Natural killer cell (primary cell): ENCODE data around the gene MYNN. TPM values are rescaled to one million over a fixed set of nuclear protein-coding genes. Genes with fewer than 3 reads are reported as not detected.
"Not testable (repeated sequence)": the region's sequence is repeated elsewhere in the genome, so short reads cannot be mapped to it uniquely, and the experiment has no call there.

Experiments used
- ATAC-seq, 3 donors: fragments of 150-1000 bp in 2 of 3; fragments of 200-7000 bp in 1 of 3; cut with Tn5 transposase; 1 replicate in 1 of 3; 2 replicates in 2 of 3; pipeline ENCODE4 v1.10.0; 2021; ENCODE audit warnings: mild to moderate bottlenecking in 2 of 3, moderate library complexity in 2 of 3
- DNase-seq, 2 donors: peaks; one replicate each; pipeline versions ENCODE4 v3.0.0 to v3.0.0-alpha.2; 2013 to 2021; ENCODE audit warnings: mixed read lengths in 1 of 2
- H3K27ac ChIP-seq: one replicate; pipeline ENCODE4 v1.5.1; 2013; ENCODE audit warnings: mild to moderate bottlenecking, low read length
- H3K27me3 ChIP-seq: one replicate; pipeline ENCODE4 v1.6.1; 2013; ENCODE audit warnings: low read length; ENCODE audit not compliant: control insufficient read depth, insufficient read depth
- H3K36me3 ChIP-seq: one replicate; pipeline ENCODE4 v1.6.1; 2013; ENCODE audit warnings: low read length; ENCODE audit not compliant: control insufficient read depth, insufficient read depth
- H3K4me1 ChIP-seq: one replicate; pipeline ENCODE4 v1.6.1; 2013; ENCODE audit warnings: low read length; ENCODE audit not compliant: control insufficient read depth, insufficient read depth
- H3K4me3 ChIP-seq: one replicate; pipeline ENCODE4 v1.5.1; 2013; ENCODE audit warnings: low read length
- H3K9me3 ChIP-seq: one replicate; pipeline ENCODE4 v1.6.1; 2013; ENCODE audit warnings: low read length; ENCODE audit not compliant: control insufficient read depth, insufficient read depth
- H3K27ac Mint-ChIP-seq, 2 donors: one replicate each; pipeline ENCODE4 v1.8.0; 2022; ENCODE audit warnings: mild to moderate bottlenecking in 2 of 2, mixed read lengths in 2 of 2, moderate library complexity in 1 of 2
- H3K27me3 Mint-ChIP-seq, 2 donors: one replicate each; pipeline ENCODE4 v1.8.0; 2022; ENCODE audit warnings: low read depth in 2 of 2, mixed read lengths in 2 of 2
- H3K36me3 Mint-ChIP-seq: one replicate; pipeline ENCODE4 v1.8.0; 2022; ENCODE audit warnings: mixed read lengths
- H3K4me1 Mint-ChIP-seq, 2 donors: one replicate each; pipeline ENCODE4 v1.8.0; 2022; ENCODE audit warnings: mixed read lengths in 2 of 2
- H3K4me3 Mint-ChIP-seq: one replicate; pipeline ENCODE4 v1.8.0; 2022; ENCODE audit warnings: mild to moderate bottlenecking, moderate library complexity, mixed read lengths
- H3K9me3 Mint-ChIP-seq, 2 donors: one replicate each; pipeline ENCODE4 v1.8.0; 2022; ENCODE audit warnings: mixed read lengths in 2 of 2
- WGBS: methylation state at CpG from one replicate; pipeline ENCODE4 v1.1.7; 2013; ENCODE audit warnings: missing lambda C conversion rate; ENCODE audit not compliant: insufficient coverage; 5-methylcytosine and 5-hydroxymethylcytosine counted together
- intact Hi-C: fragments of 100-400 bp; cut with micrococcal nuclease; formaldehyde crosslinking; loops from one replicate; pipeline ENCODE4 v1.14.2; 2022
- total RNA-seq, 4 donors: library from RNA; stranded (reverse); fragments of 120-200 nt in 1 of 4; gene quantifications; one replicate each; pipeline versions ENCODE4 v1.2.3 to v1.2.4, GENCODE V29; 2013 to 2022
- TF ChIP-seq, protein P1 (sequence below): fragments of 200-600 bp; IDR thresholded peaks from one replicate; pipeline ENCODE4 v1.8.0; 2022; ENCODE audit warnings: antibody characterized with exemption

The MYNN gene
- 10 to 100 TPM; 19.5 to 29.9 (median 29.2) TPM for total RNA-seq
- 36.8 TPM for total RNA-seq (2013)

DNA sequence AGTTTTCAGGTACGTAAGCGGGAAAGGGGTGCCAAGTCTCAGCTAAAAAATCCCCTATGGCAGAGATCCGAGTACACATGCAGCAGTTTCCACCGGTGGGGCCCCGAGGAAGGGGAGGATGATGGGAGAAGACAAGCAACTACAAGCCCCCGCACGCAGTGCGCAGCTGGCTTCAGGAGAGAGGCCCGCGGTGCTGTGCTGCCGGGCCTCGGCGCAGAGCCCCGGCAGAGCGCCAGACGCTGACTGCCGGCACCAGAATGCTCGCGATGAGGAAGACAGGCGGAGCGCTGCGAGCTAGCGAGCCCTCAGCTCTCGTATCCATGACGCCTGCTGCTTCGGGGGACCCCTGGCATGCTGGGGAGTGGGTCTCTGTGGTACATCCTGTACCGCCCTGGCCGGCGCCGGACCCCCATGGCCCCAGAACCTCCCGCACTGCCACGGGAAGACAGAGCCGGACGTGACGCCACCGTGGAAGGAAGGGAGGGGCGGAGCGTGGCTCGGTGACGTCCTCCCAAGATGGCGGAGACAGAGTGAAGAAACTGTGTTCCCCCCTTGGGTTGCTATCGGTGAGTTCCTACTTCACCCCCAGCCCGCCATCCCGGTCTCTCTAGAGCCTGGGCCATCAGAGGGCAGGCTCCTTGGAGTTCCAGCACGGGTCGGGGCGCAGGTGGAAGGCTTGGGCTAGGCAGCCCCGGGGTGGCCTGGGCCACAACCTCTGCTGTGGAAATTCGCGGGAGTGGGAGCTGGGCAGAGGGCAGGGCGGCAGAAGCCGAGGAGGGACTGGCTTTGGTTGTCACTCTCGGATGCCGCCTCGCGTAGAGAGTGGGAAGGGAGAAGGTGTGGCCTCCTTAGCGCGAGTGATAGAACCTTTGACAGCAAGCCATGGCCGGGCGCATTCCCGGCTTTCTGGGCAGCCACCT is at the start of gene MYNN:
MYNN (plus strand) TSS at position 500 of the 920 bp plus-strand sequence. CDS start 900 bp downstream, outside the sequence.
- DNase-seq (peak; percentile 93 to 97), ATAC-seq (peak; percentile 81 to 95 (median 87))
- Histone ChIP-seq H3K9me3 (no peaks in the 10 kb centered on the region), H3K4me1 (no peaks in the 10 kb centered on the region), H3K27ac (peak within 1 kb of the TSS; percentile 100), H3K36me3 (peaks cover 33% of the 10 kb centered on the region), H3K4me3 (peak within 1 kb of the TSS; percentile 99), H3K27me3 (no peaks in the 10 kb centered on the region)
- Mint-ChIP-seq H3K27ac (peak within 1 kb of the TSS; percentile 100), H3K36me3 (no peaks in the 10 kb centered on the region), H3K4me1 (peaks cover 51 to 53% of the 10 kb centered on the region in 2 donors), H3K9me3 (no peaks in the 10 kb centered on the region), H3K4me3 (peak within 1 kb of the TSS; percentile 99), H3K27me3 (no peaks in the 10 kb centered on the region)
- TF ChIP-seq, protein P1, sequence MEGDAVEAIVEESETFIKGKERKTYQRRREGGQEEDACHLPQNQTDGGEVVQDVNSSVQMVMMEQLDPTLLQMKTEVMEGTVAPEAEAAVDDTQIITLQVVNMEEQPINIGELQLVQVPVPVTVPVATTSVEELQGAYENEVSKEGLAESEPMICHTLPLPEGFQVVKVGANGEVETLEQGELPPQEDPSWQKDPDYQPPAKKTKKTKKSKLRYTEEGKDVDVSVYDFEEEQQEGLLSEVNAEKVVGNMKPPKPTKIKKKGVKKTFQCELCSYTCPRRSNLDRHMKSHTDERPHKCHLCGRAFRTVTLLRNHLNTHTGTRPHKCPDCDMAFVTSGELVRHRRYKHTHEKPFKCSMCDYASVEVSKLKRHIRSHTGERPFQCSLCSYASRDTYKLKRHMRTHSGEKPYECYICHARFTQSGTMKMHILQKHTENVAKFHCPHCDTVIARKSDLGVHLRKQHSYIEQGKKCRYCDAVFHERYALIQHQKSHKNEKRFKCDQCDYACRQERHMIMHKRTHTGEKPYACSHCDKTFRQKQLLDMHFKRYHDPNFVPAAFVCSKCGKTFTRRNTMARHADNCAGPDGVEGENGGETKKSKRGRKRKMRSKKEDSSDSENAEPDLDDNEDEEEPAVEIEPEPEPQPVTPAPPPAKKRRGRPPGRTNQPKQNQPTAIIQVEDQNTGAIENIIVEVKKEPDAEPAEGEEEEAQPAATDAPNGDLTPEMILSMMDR: no peak
- WGBS: under 1% methylated on average over 61 of the region's 61 CpGs
- intact Hi-C loops: loop anchor here (1.0 to 5.0 kb wide), 4 partner anchors 8 to 1094 kb away; partner anchors contain the start of genes LRRC34, LRRIQ4, SKIL and TERC

- H3K4me1 Mint-ChIP-seq, H3K4me3 Mint-ChIP-seq, H3K27ac Mint-ChIP-seq, DNase-seq, intact Hi-C loops, H3K9me3 ChIP-seq, H3K4me3 ChIP-seq, H3K4me1 ChIP-seq, ATAC-seq, H3K36me3 ChIP-seq, H3K27ac ChIP-seq, H3K27me3 ChIP-seq: not testable (repeated sequence)
- Mint-ChIP-seq H3K27me3 (peaks cover 13 to 57% of the 10 kb centered on the region in 2 donors), H3K9me3 (peaks cover 5 to 12% of the 10 kb centered on the region in 2 donors), H3K36me3 (peaks cover 20% of the 10 kb centered on the region)
These were observed 41.3 kb upstream of the MYNN start for GRCh38 chr3:169731857-169732256.

DNA sequence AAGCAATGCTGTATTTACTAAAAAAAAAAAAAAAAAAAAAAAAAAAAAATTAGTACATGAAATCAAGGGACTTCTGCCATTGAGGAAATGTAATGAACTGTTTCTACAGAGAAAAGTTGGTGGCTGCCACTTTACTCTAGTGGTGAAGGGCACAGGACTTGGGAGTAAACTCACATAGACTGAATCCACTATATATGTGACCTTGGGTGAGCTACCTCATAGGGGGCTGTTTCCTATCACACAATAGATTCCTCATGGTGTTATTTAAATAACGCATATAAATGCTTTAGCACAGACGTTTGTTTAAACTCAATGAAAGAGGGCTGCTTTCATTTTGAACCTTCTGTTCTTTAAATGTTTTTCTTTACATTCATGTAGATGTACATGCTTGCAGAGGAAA is 34.1 kb upstream of the MYNN start:
- Histone ChIP-seq H3K4me1 (no peaks in the 10 kb centered on the region), H3K27ac (no peak overlapping the region), H3K9me3 (no peaks in the 10 kb centered on the region), H3K4me3 (no peak overlapping the region), H3K27me3 (no peaks in the 10 kb centered on the region), H3K36me3 (no peaks in the 10 kb centered on the region)
- TF ChIP-seq, protein P1: no peak
- intact Hi-C loops: no loop called here
- DNase-seq: no peak
- ATAC-seq: no peak
- H3K4me1 Mint-ChIP-seq: no peaks in the 10 kb centered on the region
- peaks cover 9 to 20% of the 10 kb centered on the region in 2 donors for H3K27me3 Mint-ChIP-seq
- H3K27ac Mint-ChIP-seq: no peak overlapping the region
- no peak overlapping the region for H3K4me3 Mint-ChIP-seq
- peaks cover 5 to 7% of the 10 kb centered on the region in 2 donors for H3K9me3 Mint-ChIP-seq
- H3K36me3 Mint-ChIP-seq: no peaks in the 10 kb centered on the region
- WGBS: 80% methylated on average over 2 of the region's 2 CpGs

DNA sequence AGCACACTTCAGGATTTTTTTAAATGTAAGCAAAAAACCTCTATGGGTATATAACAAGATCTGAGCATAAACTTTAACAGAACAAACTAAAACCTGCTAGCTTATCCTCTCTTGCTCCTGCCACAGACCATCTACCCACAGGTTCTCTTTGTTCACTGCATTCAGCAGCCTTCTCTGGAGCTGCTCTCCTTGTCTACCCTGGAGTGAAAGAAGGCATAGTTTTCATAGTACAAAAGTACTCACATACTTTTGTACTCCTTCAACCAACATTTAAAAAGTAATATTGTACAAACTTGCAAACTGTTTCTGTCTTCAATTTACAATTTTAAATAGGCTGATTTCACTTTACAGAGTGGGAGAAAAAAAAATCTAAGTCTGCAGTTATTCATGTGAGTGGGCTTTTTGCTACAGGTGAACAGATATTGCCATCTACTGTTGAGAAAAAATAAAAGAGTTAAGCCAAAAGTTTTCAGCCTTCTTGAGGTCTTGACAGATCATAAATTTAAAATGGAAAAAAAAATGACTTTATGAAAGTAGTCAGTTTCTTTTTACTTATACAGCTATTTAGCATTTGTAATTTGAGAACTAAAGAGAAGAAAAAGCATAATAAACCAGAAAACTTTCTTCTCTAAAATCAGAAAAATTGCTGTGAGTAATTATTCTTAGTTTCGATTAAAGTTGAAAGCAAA is 28.7 kb upstream of the MYNN start:
- no peaks in the 10 kb centered on the region for H3K9me3 ChIP-seq
- Mint-ChIP-seq H3K9me3 (no peaks in the 10 kb centered on the region), H3K27ac (no peak overlapping the region), H3K36me3 (no peaks in the 10 kb centered on the region), H3K27me3 (peaks cover 28 to 38% of the 10 kb centered on the region in 2 donors), H3K4me3 (no peak overlapping the region), H3K4me1 (no peaks in the 10 kb centered on the region)
- intact Hi-C loops: no loop called here
- no peaks in the 10 kb centered on the region for H3K36me3 ChIP-seq
- no peak overlapping the region for H3K27ac ChIP-seq
- DNase-seq: peak in 1 of 2 donors; percentile 21
- no peak for ATAC-seq
- H3K27me3 ChIP-seq: peaks cover 7% of the 10 kb centered on the region
- no peaks in the 10 kb centered on the region for H3K4me1 ChIP-seq
- WGBS: no CpG with 5 or more reads among the region's 1 CpG
- TF ChIP-seq, protein P1: no peak
- H3K4me3 ChIP-seq: no peak overlapping the region
